Osteocyte (in vitro differentiated cells): ENCODE results near the gene CIB4. TPM values are rescaled to one million over a fixed set of nuclear protein-coding genes. Genes with fewer than 3 reads are reported as not detected.

Source experiments
- DNase-seq: peaks from one replicate; pipeline ENCODE4 v3.0.0; 2021; ENCODE audit warnings: mixed read lengths; ENCODE audit not compliant: unreplicated experiment; ENCODE audit errors: extremely low spot score
- H3K27ac Mint-ChIP-seq: one replicate; pipeline ENCODE4 v1.8.0; 2021; ENCODE audit warnings: mild to moderate bottlenecking, mixed read lengths; ENCODE audit not compliant: unreplicated experiment
- H3K27me3 Mint-ChIP-seq: one replicate; pipeline ENCODE4 v1.8.0; 2021; ENCODE audit warnings: mixed read lengths; ENCODE audit not compliant: unreplicated experiment
- H3K36me3 Mint-ChIP-seq: one replicate; pipeline ENCODE4 v1.8.0; 2021; ENCODE audit warnings: mixed read lengths; ENCODE audit not compliant: unreplicated experiment
- H3K4me1 Mint-ChIP-seq: one replicate; pipeline ENCODE4 v1.8.0; 2021; ENCODE audit warnings: mixed read lengths; ENCODE audit not compliant: unreplicated experiment
- H3K4me3 Mint-ChIP-seq: one replicate; pipeline ENCODE4 v1.8.0; 2021; ENCODE audit warnings: mild to moderate bottlenecking, moderate library complexity, mixed read lengths; ENCODE audit not compliant: unreplicated experiment
- H3K9me3 Mint-ChIP-seq: one replicate; pipeline ENCODE4 v1.8.0; 2021; ENCODE audit warnings: mixed read lengths; ENCODE audit not compliant: unreplicated experiment
- total RNA-seq: library from RNA; stranded (reverse); gene quantifications from 2 replicates; pipeline ENCODE4 v1.2.1, GENCODE V29; 2021
- TF ChIP-seq, protein P1 (sequence below): fragments of 200-600 bp; sonication (generic); IDR thresholded peaks from 2 replicates; pipeline ENCODE4 v1.5.0; 2021; ENCODE audit warnings: antibody characterized with exemption, mild to moderate bottlenecking, moderate library complexity

CIB4 gene
- total RNA-seq, 1 donor from 2014 or later, result not detected

DNA sequence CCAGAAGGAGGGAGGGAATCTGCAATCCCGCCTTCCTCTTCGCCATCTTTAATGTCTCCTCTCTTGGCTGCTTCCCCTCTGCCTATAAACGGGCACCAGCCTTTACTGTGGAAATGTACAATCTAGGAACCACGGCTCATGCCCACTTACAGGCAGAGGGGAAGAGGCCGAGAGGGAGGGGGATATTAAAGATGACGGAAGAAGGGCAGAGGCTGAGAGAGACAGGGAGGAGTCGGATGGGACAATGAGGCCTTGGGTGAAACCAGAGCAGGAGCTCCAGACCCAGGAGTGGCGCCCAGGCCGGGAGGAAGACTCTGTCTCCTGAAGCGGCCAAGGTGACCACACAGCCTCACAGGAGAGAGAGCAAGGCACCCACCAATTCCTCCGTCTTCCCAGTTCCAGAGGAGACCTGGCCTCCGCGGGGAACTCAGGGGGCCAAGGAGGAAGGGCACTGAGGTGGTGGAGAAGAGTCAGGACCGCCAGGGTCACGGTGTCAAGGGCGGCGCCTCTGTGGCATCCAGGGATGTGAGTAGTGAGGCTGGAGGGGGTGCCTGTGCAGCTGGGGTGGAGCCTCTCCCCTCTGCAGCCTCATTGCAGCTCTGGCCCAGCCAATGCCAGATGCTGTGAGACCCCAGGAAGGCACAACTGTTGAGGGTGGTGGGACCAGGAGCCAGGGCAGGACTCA, 67.8 kb downstream of the CIB4 start:
- Mint-ChIP-seq H3K4me1 (peaks cover 2% of the 10 kb centered on the region), H3K4me3 (no peak overlapping the region), H3K9me3 (no peaks in the 10 kb centered on the region), H3K27ac (no peak overlapping the region), H3K27me3 (peaks cover 60% of the 10 kb centered on the region), H3K36me3 (no peaks in the 10 kb centered on the region)
- TF ChIP-seq, protein P1, sequence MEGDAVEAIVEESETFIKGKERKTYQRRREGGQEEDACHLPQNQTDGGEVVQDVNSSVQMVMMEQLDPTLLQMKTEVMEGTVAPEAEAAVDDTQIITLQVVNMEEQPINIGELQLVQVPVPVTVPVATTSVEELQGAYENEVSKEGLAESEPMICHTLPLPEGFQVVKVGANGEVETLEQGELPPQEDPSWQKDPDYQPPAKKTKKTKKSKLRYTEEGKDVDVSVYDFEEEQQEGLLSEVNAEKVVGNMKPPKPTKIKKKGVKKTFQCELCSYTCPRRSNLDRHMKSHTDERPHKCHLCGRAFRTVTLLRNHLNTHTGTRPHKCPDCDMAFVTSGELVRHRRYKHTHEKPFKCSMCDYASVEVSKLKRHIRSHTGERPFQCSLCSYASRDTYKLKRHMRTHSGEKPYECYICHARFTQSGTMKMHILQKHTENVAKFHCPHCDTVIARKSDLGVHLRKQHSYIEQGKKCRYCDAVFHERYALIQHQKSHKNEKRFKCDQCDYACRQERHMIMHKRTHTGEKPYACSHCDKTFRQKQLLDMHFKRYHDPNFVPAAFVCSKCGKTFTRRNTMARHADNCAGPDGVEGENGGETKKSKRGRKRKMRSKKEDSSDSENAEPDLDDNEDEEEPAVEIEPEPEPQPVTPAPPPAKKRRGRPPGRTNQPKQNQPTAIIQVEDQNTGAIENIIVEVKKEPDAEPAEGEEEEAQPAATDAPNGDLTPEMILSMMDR, result no peak
- no peak for DNase-seq

DNA sequence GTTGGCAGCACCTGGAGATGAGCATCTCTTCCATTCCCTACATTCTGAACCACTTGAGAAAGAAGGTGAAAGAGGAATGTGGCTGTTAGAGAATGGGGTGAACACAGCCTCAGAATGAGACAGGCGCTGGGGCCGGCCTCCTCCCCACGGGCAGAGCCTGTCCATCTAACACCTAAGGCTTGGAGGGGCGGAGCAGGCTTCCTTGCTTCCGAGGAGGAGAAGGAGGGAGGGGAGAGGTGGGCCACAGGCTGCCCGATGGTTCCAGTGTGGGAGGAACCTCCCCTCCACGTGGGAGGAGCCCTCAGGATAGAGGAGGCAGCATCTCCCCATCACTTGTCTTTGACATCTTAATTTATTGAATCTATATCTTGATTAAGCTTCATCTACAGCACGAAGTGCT, 68.6 kb downstream of the CIB4 start:
- Mint-ChIP-seq H3K9me3 (no peaks in the 10 kb centered on the region), H3K4me1 (peaks cover 2% of the 10 kb centered on the region), H3K4me3 (no peak overlapping the region), H3K27me3 (peaks cover 65% of the 10 kb centered on the region), H3K27ac (no peak overlapping the region), H3K36me3 (no peaks in the 10 kb centered on the region)
- DNase-seq, result no peak
- TF ChIP-seq, protein P1, result no peak

DNA sequence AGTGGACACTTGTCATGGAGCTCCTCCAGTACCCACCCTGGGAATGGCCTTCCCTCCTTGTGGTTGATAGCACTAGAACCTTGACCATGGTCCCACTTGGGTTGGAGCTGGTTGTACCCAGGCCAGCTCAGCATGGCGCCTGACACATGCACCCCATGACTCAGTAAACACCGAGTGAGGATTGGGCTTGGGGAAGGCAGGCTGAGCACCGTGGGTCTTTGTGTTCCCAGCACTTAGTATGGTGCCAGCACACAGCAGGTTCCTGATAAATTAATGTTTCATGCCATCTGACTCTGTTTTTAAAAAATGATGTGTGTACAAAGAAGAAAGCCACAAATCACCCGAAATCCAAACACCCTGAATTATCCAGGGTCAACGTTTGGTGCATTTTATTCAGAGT, 69.8 kb downstream of the CIB4 start:
- Mint-ChIP-seq H3K4me1 (no peaks in the 10 kb centered on the region), H3K27ac (no peak overlapping the region), H3K9me3 (no peaks in the 10 kb centered on the region), H3K36me3 (no peaks in the 10 kb centered on the region), H3K27me3 (peaks cover 73% of the 10 kb centered on the region), H3K4me3 (no peak overlapping the region)
- TF ChIP-seq, protein P1, result no peak
- DNase-seq, result no peak

DNA sequence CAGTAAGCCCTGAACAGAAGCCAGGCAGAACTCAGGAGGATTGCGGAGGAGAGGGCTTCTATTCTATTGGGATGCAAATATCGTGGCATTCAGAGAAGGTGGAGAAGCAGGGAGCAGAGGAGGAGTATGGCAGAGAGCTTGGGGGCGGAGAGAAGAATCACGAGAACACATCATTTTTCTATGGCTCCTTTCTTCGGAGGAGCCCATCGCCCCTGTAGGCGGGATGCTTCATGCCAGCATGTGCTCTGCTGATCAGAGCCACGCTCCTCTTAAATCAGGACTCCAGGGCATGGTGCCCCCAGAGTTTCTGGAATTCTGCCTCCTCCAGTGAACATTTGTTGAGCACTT, 71.1 kb downstream of the CIB4 start:
- Mint-ChIP-seq H3K27ac (no peak overlapping the region), H3K4me3 (no peak overlapping the region), H3K9me3 (no peaks in the 10 kb centered on the region), H3K4me1 (no peaks in the 10 kb centered on the region), H3K27me3 (peaks cover 85% of the 10 kb centered on the region), H3K36me3 (no peaks in the 10 kb centered on the region)
- DNase-seq, result peak; percentile 53
- TF ChIP-seq, protein P1, result no peak

DNA sequence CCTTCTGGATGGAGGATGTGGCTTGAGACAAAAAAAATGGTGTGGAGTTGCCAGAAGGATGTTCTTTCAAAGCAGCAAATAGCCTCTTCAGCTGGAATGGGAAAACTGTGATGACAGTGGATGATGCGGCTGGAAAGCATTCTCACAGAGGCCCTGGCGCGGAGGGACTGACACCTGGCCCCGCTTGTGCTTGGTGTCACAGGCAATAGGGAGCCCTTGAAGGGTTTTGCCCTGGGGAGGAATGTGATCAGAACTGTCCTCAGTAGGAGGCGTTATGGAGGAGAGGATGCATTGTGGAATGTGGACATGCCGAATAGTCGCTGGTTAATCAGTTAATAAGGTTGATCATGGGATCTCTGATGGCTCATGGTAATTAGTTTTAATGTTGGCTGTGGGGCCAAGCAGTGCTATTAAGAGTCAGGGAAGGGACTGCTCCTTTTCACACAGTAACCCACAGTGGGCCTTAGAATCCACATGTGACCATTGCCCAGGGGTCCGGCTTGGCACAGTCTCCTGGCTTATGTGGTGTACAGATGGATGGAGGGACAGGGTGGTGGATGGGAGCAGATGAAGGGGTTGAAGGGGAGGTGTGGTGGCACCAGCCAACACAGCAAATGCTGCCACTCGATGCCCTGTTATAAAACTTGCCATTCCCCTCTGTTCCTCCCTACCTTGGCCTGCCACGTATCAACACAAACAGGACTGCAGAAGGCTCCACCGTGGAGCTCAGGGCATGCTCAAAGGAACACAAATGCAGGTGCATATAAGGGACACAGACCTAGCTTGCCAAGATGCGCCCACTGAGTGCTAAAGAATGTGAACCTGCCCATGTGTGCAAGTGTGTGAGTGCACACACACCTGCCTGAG, 71.7 kb downstream of the CIB4 start:
- TF ChIP-seq, protein P1, result no peak
- DNase-seq, result peak; percentile 60
- Mint-ChIP-seq H3K9me3 (no peaks in the 10 kb centered on the region), H3K36me3 (no peaks in the 10 kb centered on the region), H3K4me3 (no peak overlapping the region), H3K27me3 (peaks cover 82% of the 10 kb centered on the region), H3K4me1 (no peaks in the 10 kb centered on the region), H3K27ac (no peak overlapping the region)
